Calu3 (cell line): ENCODE data around the gene MEGF9. TPM values are rescaled to one million over a fixed set of nuclear protein-coding genes. Genes with fewer than 3 reads are reported as not detected.

ENCODE experiments used
- BruUV-seq: library from RNA; stranded (reverse); fragments of 400-500 nt; replicated peaks from 2 replicates; lab custom pipeline; 2021; lab: Mats Ljungman, UMichigan
- CTCF ChIA-PET: fragments of 300-600 bp; sonication (Branson Sonifier 250); formaldehyde crosslinking; loops from one replicate; lab custom pipeline; 2022; ENCODE audit warnings: antibody characterized with exemption; lab: Charles Lee
- DNase-seq: peaks from one replicate; pipeline ENCODE4 v3.0.0; 2022
- H3K27ac Mint-ChIP-seq: one replicate; pipeline ENCODE4 v1.8.0; 2022; ENCODE audit warnings: mixed read lengths; ENCODE audit not compliant: unreplicated experiment
- H3K27me3 Mint-ChIP-seq: one replicate; pipeline ENCODE4 v1.8.0; 2022; ENCODE audit warnings: mixed read lengths; ENCODE audit not compliant: unreplicated experiment
- H3K36me3 Mint-ChIP-seq: one replicate; pipeline ENCODE4 v1.8.0; 2022; ENCODE audit warnings: mild to moderate bottlenecking, moderate library complexity, mixed read lengths; ENCODE audit not compliant: insufficient read depth, unreplicated experiment
- H3K4me1 Mint-ChIP-seq: one replicate; pipeline ENCODE4 v1.8.0; 2022; ENCODE audit warnings: mild to moderate bottlenecking, low read depth, mixed read lengths; ENCODE audit not compliant: unreplicated experiment
- H3K4me3 Mint-ChIP-seq: one replicate; pipeline ENCODE4 v1.8.0; 2022; ENCODE audit warnings: mild to moderate bottlenecking, low read depth, moderate library complexity, mixed read lengths; ENCODE audit not compliant: unreplicated experiment
- H3K9me3 Mint-ChIP-seq: one replicate; pipeline ENCODE4 v1.8.0; 2022; ENCODE audit warnings: low read depth, mixed read lengths; ENCODE audit not compliant: unreplicated experiment
- intact Hi-C: fragments of 100-400 bp; cut with micrococcal nuclease; formaldehyde crosslinking; loops from one replicate; pipeline ENCODE4 v1.10.0; 2022; ENCODE audit not compliant: unreplicated experiment
- total RNA-seq: library from RNA; stranded (reverse); gene quantifications from 2 replicates; pipeline ENCODE4 v1.2.3, GENCODE V29; 2022
- TF ChIP-seq, protein P1 (sequence below): fragments of 200-600 bp; IDR thresholded peaks from one replicate; pipeline ENCODE4 v1.8.0; 2022; ENCODE audit warnings: antibody characterized with exemption; ENCODE audit not compliant: unreplicated experiment

MEGF9 gene
- total RNA-seq, 1 experiment from 2014 or later: 7.1 TPM

DNA sequence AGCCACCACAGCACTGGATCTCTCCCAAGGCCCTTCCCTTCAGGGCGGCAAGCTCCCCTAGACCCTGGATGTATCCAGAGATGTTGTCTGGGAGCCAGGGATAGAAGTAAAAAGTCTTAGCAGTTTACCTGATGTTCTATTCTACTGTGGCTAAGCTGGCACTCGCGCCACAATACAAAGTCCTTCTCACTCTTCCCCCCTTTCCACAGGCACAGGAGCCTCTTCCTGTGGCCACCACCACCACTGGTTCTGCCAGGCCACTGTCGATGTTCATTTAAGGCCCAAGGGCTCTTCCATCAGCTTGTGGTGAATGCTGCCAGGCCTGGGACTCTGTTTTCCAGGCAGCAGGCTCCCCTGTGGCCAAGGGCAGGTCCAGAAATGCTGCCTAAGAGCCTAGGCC, 33.7 kb downstream of the MEGF9 start:
- no peak overlapping the region for H3K27ac Mint-ChIP-seq
- BruUV-seq: no TSS peak
- CTCF ChIA-PET: interaction anchor here (0.5 kb wide), 1 partner anchor 205 kb away, joined by 3 read pairs; no protein-coding TSS in a partner anchor
- TF ChIP-seq, protein P1, sequence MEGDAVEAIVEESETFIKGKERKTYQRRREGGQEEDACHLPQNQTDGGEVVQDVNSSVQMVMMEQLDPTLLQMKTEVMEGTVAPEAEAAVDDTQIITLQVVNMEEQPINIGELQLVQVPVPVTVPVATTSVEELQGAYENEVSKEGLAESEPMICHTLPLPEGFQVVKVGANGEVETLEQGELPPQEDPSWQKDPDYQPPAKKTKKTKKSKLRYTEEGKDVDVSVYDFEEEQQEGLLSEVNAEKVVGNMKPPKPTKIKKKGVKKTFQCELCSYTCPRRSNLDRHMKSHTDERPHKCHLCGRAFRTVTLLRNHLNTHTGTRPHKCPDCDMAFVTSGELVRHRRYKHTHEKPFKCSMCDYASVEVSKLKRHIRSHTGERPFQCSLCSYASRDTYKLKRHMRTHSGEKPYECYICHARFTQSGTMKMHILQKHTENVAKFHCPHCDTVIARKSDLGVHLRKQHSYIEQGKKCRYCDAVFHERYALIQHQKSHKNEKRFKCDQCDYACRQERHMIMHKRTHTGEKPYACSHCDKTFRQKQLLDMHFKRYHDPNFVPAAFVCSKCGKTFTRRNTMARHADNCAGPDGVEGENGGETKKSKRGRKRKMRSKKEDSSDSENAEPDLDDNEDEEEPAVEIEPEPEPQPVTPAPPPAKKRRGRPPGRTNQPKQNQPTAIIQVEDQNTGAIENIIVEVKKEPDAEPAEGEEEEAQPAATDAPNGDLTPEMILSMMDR: no peak
- H3K4me1 Mint-ChIP-seq: peaks cover 10% of the 10 kb centered on the region
- no peaks in the 10 kb centered on the region for H3K36me3 Mint-ChIP-seq
- no peak overlapping the region for H3K4me3 Mint-ChIP-seq
- intact Hi-C loops: no loop called here
- no peaks in the 10 kb centered on the region for H3K27me3 Mint-ChIP-seq
- DNase-seq: no peak
- H3K9me3 Mint-ChIP-seq: no peaks in the 10 kb centered on the region

- Mint-ChIP-seq H3K36me3 (no peaks in the 10 kb centered on the region), H3K27me3 (no peaks in the 10 kb centered on the region), H3K4me1 (peaks cover 10% of the 10 kb centered on the region), H3K9me3 (no peaks in the 10 kb centered on the region), H3K27ac (no peak overlapping the region), H3K4me3 (no peak overlapping the region)
- TF ChIP-seq, protein P1: no peak
- CTCF ChIA-PET: no interaction called here
- intact Hi-C loops: no loop called here
- DNase-seq: no peak
- BruUV-seq: no TSS peak
These were observed 34.1 kb downstream of the MEGF9 start for GRCh38 chr9:120680161-120680560.

DNA sequence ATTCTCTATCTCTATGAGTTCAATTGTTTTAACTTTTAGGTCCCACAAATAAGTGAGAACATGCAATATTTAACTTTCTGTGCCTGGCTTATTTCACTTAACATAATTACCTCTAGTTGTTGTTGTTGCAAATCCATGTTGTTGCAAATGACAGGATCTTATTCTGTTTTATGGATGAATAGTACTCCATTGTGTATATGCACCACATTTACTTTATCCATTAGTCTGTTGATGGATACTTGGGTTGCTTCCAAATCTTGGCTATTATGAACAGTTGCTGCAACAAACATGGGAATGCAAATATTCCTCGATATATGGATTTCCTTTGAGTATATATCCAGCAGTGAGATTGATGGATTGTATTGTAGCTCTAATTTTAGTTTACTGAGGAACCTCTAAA, 36.3 kb downstream of the MEGF9 start:
- no peak for DNase-seq
- H3K27ac Mint-ChIP-seq: no peak overlapping the region
- no peaks in the 10 kb centered on the region for H3K9me3 Mint-ChIP-seq
- no TSS peak for BruUV-seq
- CTCF ChIA-PET: no interaction called here
- no peaks in the 10 kb centered on the region for H3K4me1 Mint-ChIP-seq
- intact Hi-C loops: no loop called here
- no peak overlapping the region for H3K4me3 Mint-ChIP-seq
- H3K36me3 Mint-ChIP-seq: no peaks in the 10 kb centered on the region
- no peaks in the 10 kb centered on the region for H3K27me3 Mint-ChIP-seq
- TF ChIP-seq, protein P1: no peak

DNA sequence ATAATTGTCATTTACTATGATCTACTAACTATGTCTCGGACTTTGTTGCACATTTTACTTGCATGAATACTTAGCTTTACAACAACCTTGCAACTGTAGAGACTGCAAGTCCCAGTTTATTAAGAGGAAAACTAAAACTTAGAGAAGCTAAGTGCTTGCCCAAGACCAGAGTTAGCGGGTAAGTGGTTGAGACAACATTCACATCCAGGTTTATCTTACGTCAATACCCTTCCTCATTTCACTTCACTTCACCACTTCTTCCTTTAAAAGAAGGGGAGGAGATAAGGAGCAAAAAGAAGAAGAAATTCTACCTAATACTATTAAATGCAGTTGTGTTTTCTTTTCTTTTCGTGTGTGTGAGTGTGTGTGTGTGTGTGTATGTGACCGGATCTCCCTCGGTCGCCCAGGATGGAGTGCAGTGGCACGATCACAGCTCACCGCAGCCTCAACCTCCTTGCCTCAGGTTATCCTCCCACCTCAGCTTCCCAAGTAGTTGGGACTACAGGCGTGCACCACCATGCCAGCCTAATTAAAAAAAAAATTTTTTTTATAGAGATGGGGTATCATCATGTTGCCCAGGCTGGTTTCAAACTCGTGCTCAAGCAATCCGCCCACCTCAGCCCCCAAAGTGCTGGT, 37.4 kb downstream of the MEGF9 start:
- no peak overlapping the region for H3K4me3 Mint-ChIP-seq
- no peaks in the 10 kb centered on the region for H3K4me1 Mint-ChIP-seq
- no TSS peak for BruUV-seq
- H3K9me3 Mint-ChIP-seq: no peaks in the 10 kb centered on the region
- TF ChIP-seq, protein P1: no peak
- intact Hi-C loops: no loop called here
- no peak overlapping the region for H3K27ac Mint-ChIP-seq
- no peaks in the 10 kb centered on the region for H3K27me3 Mint-ChIP-seq
- CTCF ChIA-PET: no interaction called here
- no peaks in the 10 kb centered on the region for H3K36me3 Mint-ChIP-seq
- no peak for DNase-seq
